ENCODE data around the gene ALG11.
"Not testable (repeated sequence)": the region's sequence is repeated elsewhere in the genome, so short reads cannot be mapped to it uniquely, and the experiment has no call there.

Gene ALG11

GRCh38 chr13:52026246-52026626 is 14.0 kb downstream of the ALG11 start:
- no peak for DNase-seq (ENCODE audit: low read depth, low spot score)

DNA sequence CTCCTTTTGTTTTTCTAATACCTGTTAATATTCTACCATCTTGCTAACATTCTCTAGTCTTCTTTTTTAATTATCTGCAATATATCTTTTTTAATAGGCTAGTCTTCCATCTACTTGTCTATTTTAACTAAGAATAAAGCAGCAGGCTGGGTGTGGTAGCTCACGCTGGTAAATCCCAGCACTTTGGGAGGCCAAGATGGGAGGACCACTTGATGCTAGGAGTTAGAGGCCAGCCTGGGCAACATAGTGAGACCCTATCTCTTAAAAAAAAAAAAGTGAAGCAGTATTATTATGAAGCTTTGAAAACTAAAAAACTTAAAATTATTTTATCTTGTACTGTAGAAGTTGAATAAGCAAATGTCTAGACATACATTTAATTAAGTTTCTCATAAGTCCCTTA is 15.6 kb downstream of the ALG11 start:
- no peak for DNase-seq (ENCODE audit: low read depth, low spot score)

DNA sequence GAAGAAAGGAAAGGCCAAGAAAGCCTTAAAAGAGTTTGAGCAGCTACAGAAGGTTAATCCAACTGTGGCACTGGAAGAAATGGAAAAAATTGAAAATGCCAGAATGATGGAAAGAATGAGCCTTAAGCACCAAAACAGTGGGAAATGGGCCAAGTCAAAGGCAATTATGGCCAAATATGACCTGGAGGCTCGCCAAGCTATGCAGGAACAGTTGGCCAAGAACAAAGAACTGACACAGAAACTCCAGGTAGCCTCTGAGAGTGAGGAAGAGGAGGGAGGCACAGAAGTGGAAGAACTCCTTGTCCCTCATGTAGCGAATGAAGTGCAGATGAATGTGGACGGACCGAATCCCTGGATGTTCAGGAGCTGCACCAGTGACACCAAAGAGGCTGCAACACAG is 17.4 kb downstream of the ALG11 start:
- no peak for DNase-seq (ENCODE audit: low read depth, low spot score)

GRCh38 chr13:52030401-52030800 is 18.2 kb downstream of the ALG11 start:
- DNase-seq (ENCODE audit: low read depth, low spot score), result not testable (repeated sequence)

DNA sequence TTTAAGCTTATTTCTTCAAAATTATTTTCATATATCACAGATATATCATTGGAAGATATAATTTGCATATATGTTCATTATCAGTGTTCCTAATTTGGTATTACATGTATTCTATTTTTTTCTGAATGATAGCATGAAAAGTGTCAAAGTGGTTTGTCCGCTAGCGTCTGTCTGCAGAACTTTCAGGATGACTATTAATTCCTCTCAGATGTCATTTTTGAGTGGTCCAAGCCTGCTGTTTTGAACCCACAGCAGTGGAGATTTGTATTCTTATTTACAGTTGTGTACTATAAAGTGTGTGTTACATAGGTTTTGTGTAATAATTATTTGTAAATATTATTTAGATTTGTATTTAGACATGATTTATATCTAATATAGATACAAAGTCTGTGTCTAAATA is 20.8 kb downstream of the ALG11 start:
- DNase-seq (ENCODE audit: low read depth, low spot score), result no peak

DNA sequence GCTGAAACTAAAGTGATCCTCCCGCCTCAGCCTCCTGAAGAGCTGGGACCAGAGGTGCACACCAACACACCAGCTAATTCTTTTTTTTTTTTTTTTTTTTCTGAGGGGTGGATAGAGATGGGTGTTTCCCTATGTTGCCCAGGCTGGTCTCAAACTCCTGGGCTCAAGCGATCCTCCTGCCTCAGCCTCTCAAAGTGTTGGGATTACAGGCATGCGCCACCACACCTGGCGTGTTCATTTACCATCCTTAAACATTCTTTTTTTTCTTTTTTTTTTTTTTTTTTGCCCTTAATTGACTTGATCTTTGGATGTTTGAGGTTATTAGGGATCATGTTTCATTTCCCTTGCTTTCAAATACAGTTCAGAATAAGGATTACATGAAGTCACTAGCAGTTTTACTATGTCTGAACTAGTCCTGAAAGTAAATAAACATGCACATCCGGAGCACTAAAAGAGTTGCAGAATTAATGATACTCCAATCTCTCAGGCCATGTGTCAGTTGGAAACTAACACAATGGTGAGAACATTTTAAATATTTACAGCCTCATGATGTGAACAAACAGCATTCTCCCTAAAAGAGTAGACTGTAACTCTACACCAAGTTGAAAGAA is 22.5 kb downstream of the ALG11 start:
- DNase-seq (ENCODE audit: low read depth, low spot score), result no peak

GRCh38 chr13:52036037-52036436 is 23.8 kb downstream of the ALG11 start:
- DNase-seq (ENCODE audit: low read depth, low spot score), result no peak

DNA sequence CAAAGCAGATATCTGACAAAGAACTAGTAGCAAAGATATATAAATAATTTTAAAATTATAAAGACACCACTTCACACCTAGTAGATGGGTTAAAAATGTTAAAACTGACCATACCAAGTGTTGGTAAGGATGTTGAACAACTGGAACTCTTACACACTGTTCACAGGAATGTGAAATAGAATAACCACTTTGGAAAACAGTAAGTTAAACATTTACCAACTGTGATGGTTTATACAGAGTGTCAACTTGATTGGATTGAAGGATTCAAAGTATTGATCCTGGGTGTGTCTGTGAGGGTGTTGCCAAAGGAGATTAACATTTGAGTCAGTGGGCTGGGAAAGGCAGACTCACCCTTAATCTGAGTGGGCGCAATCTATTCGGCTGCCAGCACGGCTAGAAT is 31.5 kb downstream of the ALG11 start:
- no peak for DNase-seq (ENCODE audit: low read depth, low spot score)

GRCh38 chr13:52047463-52047862 is 35.3 kb downstream of the ALG11 start:
- no peak for DNase-seq (ENCODE audit: low read depth, low spot score)

DNA sequence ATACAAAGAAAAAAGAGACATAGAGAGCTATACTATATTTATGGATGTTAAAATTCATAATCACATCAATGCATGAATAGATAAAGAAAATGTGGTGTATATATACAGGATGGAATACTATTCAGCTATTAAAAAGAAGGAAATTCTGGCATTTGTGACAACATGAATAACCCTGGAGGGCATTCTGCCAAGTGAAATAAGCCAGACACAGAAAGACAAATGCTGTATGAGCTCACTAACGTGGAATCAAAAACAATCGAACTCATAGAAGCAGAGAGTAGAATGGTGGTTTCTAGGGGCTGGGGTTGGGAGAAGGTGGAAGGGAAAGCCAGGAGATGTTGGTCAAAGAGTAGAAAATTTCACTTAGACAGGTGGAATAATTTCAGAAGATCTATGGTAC is 36.3 kb downstream of the ALG11 start:
- DNase-seq (ENCODE audit: low read depth, low spot score), result no peak

DNA sequence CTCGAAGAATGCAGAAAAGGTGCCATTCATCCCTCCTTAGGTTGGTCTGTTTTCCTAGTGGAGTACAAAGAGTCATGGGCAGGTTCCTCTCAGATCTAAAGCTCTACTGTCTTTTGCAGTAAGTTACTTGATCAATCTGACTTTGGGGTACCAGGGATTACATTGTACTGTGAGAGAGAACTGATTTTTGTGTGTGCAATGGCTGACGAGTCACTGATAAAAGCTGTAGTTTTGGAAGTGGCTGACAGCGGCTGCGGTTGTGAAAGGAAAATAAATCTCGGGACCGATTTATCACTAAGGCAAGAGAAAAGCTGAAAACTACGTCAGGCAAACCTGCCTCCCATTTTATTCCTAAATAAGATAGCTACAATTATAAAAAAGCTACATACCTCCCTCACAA is 39.2 kb downstream of the ALG11 start:
- DNase-seq (ENCODE audit: low read depth, low spot score), result no peak

GRCh38 chr13:52053460-52053859 is 41.3 kb downstream of the ALG11 start:
- no peak for DNase-seq (ENCODE audit: low read depth, low spot score)

- not testable (repeated sequence) for DNase-seq (ENCODE audit: low read depth, low spot score)
These were observed 48.9 kb downstream of the ALG11 start for GRCh38 chr13:52061064-52061463.

GRCh38 chr13:52061587-52061986 is 49.4 kb downstream of the ALG11 start:
- DNase-seq (ENCODE audit: low read depth, low spot score), result no peak

GRCh38 chr13:52067237-52067636 is 55.0 kb downstream of the ALG11 start:
- DNase-seq (ENCODE audit: low read depth, low spot score), result no peak

DNA sequence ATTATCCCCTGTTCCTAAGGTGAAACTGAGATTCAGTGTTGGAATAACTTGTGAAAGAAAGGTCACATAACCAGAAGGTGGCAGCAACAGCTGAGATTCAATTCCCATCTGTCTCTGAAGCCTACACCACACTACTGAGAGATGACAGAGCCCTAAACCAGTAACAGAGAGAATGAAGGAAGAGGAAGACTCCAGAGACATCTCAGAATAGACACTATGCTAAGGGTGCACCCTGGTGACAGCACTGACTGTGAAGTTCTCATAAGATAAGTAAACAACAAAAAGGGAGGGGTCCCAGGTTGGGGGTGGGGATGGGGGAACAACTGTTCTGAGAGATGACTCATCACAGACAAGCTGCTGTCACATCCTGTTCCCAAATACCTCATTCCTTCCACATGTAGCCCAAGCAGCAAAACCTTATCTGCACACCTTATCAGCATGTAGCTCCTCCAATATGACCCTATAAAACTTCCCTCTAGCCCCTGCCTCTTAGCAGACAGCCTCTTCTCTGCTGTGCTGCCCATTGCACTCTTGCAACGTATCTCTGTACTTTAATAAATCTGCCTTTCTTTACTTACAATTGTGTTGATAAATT is 58.8 kb downstream of the ALG11 start:
- DNase-seq (ENCODE audit: low read depth, low spot score), result no peak
